K562 treated with DMSO at 1 percent for 48 hours (cell line): ENCODE measurements around the gene CD300C. TPM values are rescaled to one million over a fixed set of nuclear protein-coding genes. Genes with fewer than 3 reads are reported as not detected.

Experiments used
- total RNA-seq: library from RNA; unstranded; fragments of 300-600 nt; gene quantifications from 2 replicates; pipeline ENCODE4 v1.2.3, GENCODE V29; 2022; ENCODE audit warnings: low replicate concordance; ENCODE audit errors: extremely low read depth

CD300C gene
- not detected in 2 replicates for total RNA-seq

GRCh38 chr17:74545843-74546230 lies at the start of gene CD300C:
CD300C (minus strand) TSS chr17:74546115; CDS start chr17:74545782, 333 bp downstream.

GRCh38 chr17:74592087-74592990 lies 46.4 kb upstream of the CD300C start, which contains the start of gene CD300LD:
CD300LD (minus strand) TSS chr17:74592283; CDS start chr17:74592202, 81 bp downstream.

GRCh38 chr17:74567397-74567796 lies 21.5 kb upstream of the CD300C start, which contains the start of gene CD300H:
CD300H (minus strand) TSS chr17:74567509.

GRCh38 chr17:74531231-74531761 lies 14.6 kb downstream of the CD300C start, which contains the start of gene CD300LB:
CD300LB (minus strand) TSS chr17:74531475; CDS start chr17:74531350, 125 bp downstream.

Other genes starting within 250 kb of the CD300C start
- not detected in 2 replicates for gene KIF19, start 219.9 kb downstream of the CD300C start, total RNA-seq
- gene BTBD17, start 184.2 kb downstream of the CD300C start, total RNA-seq, result not detected in 2 replicates
- gene GPR142, start 178.6 kb downstream of the CD300C start, total RNA-seq, result not detected in 2 replicates
- not detected in 2 replicates for gene GPRC5C, start 114.0 kb downstream of the CD300C start, total RNA-seq
- not detected in 2 replicates for gene CD300A, start 79.5 kb downstream of the CD300C start, total RNA-seq
- gene CD300LB, start 14.6 kb downstream of the CD300C start, total RNA-seq, result not detected in 2 replicates
- gene CD300H, start 21.4 kb upstream of the CD300C start, total RNA-seq, result not detected in 2 replicates
- gene CD300LD, start 46.2 kb upstream of the CD300C start, total RNA-seq, result not detected in 2 replicates
- not detected in 2 replicates for gene CD300E, start 77.6 kb upstream of the CD300C start, total RNA-seq
- gene CD300LF, start 166.8 kb upstream of the CD300C start, total RNA-seq, result not detected in 2 replicates
- not detected in 2 replicates for gene RAB37, start 191.1 kb upstream of the CD300C start, total RNA-seq
- not detected in 2 replicates for gene NHERF1, start 202.5 kb upstream of the CD300C start, total RNA-seq
- gene NAT9, start 230.2 kb upstream of the CD300C start, total RNA-seq, result not detected in 2 replicates